Gastroesophageal sphincter (tissue), 3 donors: ENCODE measurements around the gene CAPSL.

Source experiments
- CTCF ChIP-seq, 4 experiments: fragments of 200-600 bp in 2 of 4; fragments of 450-650 bp in 2 of 4; sonication (generic) in 1 of 4; IDR thresholded peaks; one replicate each; pipeline ENCODE4 v1.5.1; 2017 to 2019; ENCODE audit warnings: antibody characterized with exemption in 4 of 4, mild to moderate bottlenecking in 2 of 4, moderate library complexity in 2 of 4
- EP300 ChIP-seq: sonication (generic); formaldehyde crosslinking; IDR thresholded peaks from one replicate; pipeline ENCODE4 v1.6.1; 2017; ENCODE audit warnings: antibody characterized with exemption, mild to moderate bottlenecking
- POLR2A ChIP-seq, 2 donors: fragments of 450-650 bp; IDR thresholded peaks; one replicate each; pipeline ENCODE4 v1.6.1; 2017; ENCODE audit warnings: antibody characterized with exemption in 2 of 2, mild to moderate bottlenecking in 2 of 2, moderate library complexity in 1 of 2
- POLR2AphosphoS5 ChIP-seq: sonication (generic); formaldehyde crosslinking; IDR thresholded peaks from one replicate; pipeline ENCODE4 v1.6.1; 2017; ENCODE audit warnings: antibody characterized with exemption

DNA sequence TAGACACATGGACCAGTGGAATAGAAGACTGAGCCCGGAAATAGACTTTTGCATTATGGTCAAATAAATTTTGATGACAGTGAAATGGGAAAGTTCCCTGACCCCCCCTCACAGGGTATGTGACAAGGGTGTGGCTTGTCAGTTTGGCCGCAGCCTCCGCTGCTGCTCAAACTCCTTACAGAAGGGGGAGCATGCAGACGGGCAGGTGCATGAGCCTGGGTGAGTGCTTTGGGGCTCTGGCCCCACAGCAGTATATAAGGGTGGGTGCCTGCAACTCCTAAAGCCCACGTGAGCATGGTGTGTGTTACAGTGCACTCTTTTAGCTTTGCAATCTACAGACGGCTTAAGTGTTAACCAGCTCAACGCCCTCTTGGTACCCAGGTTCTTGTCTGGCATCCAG, 21.9 kb upstream of the CAPSL start:
- no peak for TF ChIP-seq EP300
- TF ChIP-seq POLR2A (IDR thresholded peaks at IDR 0.05) = no peak
- no peak for TF ChIP-seq POLR2AphosphoS5
- no peak for TF ChIP-seq CTCF (IDR thresholded peaks at IDR 0.05)
